ENCODE measurements around the gene MESP1. TPM values are rescaled to one million over a fixed set of nuclear protein-coding genes. Genes with fewer than 3 reads are reported as not detected.

The MESP1 gene
- total RNA-seq, 6 donors from 2014 or later, result 0.49 to 3.5 (median 1.7) TPM

DNA sequence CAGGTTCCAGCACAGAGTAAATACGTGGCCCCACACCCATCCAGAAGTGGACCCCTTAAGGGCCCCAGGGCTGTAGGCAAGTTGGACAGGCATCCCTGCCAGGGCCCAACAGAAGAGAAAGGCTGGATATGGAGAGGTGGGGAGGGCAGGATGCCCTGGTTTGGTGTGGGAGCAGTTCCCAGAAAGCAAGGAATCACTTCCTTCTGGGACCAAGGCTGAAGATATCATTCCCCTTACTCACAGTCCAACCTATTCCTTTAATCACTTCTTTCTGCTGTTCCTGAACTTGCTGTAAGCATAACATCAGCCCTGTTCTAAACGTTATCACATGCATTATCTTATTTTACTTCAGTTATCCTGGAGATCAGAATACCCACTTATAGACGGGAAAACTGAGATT, 19.0 kb upstream of the MESP1 start:
- no peak for DNase-seq
- Histone ChIP-seq H3K4me3 (no peak overlapping the region), H3K27ac (no peak overlapping the region), H3K27me3 (no peaks in the 10 kb centered on the region), H3K4me1 (peaks cover 0 to 8% (median 0%) of the 10 kb centered on the region in 4 donors), H3K36me3 (no peaks in the 10 kb centered on the region), H3K9me3 (no peaks in the 10 kb centered on the region)
- ATAC-seq (ENCODE audit: low FRiP score in 2 of 2), result no peak
- WGBS, 2 donors, result 69 to 76% methylated on average over 3 of the region's 3 CpGs
- TF ChIP-seq POLR2A (IDR thresholded peaks at IDR 0.05) (no peak), EP300 (IDR thresholded peaks at IDR 0.05) (no peak), POLR2AphosphoS5 (IDR thresholded peaks at IDR 0.05) (no peak)
- TF ChIP-seq, protein P1, sequence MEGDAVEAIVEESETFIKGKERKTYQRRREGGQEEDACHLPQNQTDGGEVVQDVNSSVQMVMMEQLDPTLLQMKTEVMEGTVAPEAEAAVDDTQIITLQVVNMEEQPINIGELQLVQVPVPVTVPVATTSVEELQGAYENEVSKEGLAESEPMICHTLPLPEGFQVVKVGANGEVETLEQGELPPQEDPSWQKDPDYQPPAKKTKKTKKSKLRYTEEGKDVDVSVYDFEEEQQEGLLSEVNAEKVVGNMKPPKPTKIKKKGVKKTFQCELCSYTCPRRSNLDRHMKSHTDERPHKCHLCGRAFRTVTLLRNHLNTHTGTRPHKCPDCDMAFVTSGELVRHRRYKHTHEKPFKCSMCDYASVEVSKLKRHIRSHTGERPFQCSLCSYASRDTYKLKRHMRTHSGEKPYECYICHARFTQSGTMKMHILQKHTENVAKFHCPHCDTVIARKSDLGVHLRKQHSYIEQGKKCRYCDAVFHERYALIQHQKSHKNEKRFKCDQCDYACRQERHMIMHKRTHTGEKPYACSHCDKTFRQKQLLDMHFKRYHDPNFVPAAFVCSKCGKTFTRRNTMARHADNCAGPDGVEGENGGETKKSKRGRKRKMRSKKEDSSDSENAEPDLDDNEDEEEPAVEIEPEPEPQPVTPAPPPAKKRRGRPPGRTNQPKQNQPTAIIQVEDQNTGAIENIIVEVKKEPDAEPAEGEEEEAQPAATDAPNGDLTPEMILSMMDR (IDR thresholded peaks at IDR 0.05), result no peak

DNA sequence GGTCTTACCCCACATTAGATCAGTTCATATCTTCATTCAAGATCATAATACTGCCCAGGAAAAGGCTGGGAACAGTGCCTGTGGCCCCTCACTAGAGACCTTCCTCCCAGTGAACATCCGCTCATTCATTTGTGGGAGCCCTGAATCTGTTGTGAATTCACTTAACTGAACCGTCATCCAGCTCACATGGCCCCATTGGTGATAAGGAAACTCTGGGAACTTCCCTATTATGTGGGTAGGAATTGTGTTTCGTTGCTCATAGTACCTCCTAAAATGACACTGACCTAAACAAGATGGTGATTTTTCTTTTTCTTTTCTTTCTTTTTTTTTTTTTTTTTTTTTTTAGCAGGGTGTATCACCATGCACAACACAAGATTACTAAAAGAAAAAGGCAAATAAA, 18.3 kb upstream of the MESP1 start:
- no peak for TF ChIP-seq EP300 (IDR thresholded peaks at IDR 0.05)
- no peak for TF ChIP-seq POLR2A (IDR thresholded peaks at IDR 0.05)
- TF ChIP-seq POLR2AphosphoS5 (IDR thresholded peaks at IDR 0.05), result no peak
- TF ChIP-seq, protein P1 (IDR thresholded peaks at IDR 0.05), result no peak
- H3K4me1 ChIP-seq, result peaks cover 0 to 8% (median 0%) of the 10 kb centered on the region in 4 donors
- H3K9me3 ChIP-seq, result no peaks in the 10 kb centered on the region
- ATAC-seq (ENCODE audit: low FRiP score in 2 of 2) (no peak), DNase-seq (no peak)
- H3K4me3 ChIP-seq, result no peak overlapping the region
- H3K36me3 ChIP-seq, result no peaks in the 10 kb centered on the region
- H3K27me3 ChIP-seq, result no peaks in the 10 kb centered on the region
- WGBS, 2 donors, result 73 to 76% methylated on average over 3 of the region's 3 CpGs
- H3K27ac ChIP-seq, result no peak overlapping the region

DNA sequence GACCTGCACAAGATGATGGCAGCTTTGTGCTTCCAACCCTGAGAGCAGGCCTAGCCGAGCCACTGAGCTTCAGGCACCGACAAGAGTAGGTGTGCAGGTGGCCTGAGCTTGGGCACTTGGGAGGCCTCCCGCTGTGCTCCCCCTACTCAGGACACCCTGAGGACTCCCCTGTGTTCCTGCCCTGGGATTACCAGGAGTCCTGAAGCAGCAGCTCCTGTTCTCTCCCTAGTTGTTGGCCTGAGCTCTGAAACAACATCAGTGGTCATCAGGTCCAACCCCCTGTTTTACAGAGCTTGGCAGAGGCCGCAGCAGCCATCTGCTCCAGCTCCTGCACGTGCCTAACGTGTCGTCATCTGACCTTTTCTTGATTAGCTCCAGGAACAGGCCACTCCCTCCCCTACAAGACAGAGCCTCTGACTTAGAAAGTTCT, 17.0 kb upstream of the MESP1 start:
- Histone ChIP-seq H3K4me3 (no peak overlapping the region), H3K27ac (peak overlapping the region in 1 of 4 donors; percentile 7), H3K4me1 (peaks cover 0 to 8% (median 0%) of the 10 kb centered on the region in 4 donors), H3K27me3 (no peaks in the 10 kb centered on the region), H3K36me3 (no peaks in the 10 kb centered on the region), H3K9me3 (no peaks in the 10 kb centered on the region)
- ATAC-seq (ENCODE audit: low FRiP score in 2 of 2) (peak; percentile 9 to 20), DNase-seq (no peak)
- WGBS, 2 donors, result 70 to 78% methylated on average over 4 to 6 of the region's 7 CpGs
- TF ChIP-seq POLR2A (IDR thresholded peaks at IDR 0.05), result no peak
- TF ChIP-seq EP300 (IDR thresholded peaks at IDR 0.05), result no peak
- TF ChIP-seq POLR2AphosphoS5 (IDR thresholded peaks at IDR 0.05), result no peak
- TF ChIP-seq, protein P1 (IDR thresholded peaks at IDR 0.05), result no peak

DNA sequence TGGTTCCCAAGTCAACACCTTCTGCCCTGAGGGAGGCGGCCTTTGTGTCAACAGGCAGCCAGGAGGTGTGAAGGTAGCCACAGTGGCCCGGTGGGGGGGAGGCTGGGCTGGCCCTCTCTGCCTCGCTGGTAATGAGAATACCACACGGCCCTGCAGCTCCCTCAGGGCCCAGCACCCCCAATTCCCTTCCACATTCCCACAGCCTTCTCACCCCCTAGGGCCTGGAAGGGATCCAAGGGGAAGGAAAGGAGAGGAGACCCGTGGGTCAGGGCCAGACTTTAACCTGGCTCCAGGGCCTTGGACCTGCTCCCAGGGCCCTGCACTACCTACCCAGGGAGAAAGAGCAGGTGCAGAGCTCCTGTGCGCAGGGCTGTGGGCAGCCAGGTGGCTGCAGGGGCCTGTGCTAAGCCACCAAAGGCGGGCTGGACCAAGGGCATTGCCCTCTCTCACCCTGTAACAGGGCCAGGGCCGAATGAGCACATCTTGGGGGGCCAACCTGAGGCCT, 16.4 kb upstream of the MESP1 start:
- no peaks in the 10 kb centered on the region for H3K36me3 ChIP-seq
- H3K4me1 ChIP-seq, result peaks cover 0 to 8% (median 0%) of the 10 kb centered on the region in 4 donors
- H3K27me3 ChIP-seq, result no peaks in the 10 kb centered on the region
- peak overlapping the region in 1 of 4 donors; percentile 7 for H3K27ac ChIP-seq
- no peaks in the 10 kb centered on the region for H3K9me3 ChIP-seq
- H3K4me3 ChIP-seq, result no peak overlapping the region
- ATAC-seq (ENCODE audit: low FRiP score in 2 of 2), result peak; percentile 2 to 16
- no peak for TF ChIP-seq POLR2A (IDR thresholded peaks at IDR 0.05)
- TF ChIP-seq EP300 (IDR thresholded peaks at IDR 0.05), result no peak
- no peak for TF ChIP-seq POLR2AphosphoS5 (IDR thresholded peaks at IDR 0.05)
- 60 to 71% methylated on average over 3 to 8 of the region's 8 CpGs for WGBS, 2 donors
- DNase-seq, result no peak

DNA sequence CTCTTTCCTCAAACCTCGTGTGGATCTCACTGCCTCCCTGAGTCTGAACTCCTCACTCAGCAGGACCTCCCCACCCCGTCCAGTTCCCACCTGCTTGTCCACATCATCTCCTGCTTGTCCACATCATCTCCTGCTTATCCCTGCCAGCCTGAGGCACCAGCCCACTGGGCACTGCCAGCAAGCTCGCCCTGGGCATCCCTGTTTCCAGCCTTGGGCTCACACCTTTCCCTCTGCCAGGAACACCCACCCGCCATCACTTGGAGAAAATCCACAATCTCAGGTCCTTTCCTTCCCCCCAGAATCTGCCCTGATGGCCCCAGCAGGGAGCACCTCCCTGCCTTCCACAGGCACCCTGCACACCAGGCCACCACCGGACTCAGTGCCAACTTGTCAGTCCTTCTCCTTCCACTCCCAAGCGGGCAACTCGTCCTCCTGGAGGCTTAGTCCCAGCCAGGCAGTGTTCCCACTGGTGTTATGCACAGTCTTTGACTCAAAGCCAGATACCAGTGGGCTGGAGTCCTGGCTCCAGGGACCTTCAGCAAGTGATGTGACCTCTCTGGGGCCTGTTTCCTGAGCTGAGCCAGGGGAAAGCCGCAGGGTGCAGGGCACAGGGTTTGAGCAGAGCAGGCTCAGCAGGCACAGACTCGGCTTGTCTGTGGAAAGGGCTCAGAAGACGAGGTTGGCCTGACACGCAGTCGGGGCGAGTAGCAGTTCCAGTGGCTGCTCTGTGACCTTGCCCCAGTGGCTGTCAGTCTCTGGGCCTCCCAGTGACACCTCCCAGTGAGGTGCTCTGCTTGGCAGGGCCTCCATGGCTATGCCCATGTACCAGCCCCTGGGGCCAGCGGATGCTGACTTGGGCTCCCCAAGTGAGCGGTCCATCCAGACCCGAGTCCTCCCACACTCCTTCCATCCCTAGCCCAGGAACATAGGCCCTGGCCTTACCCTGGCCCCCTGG, 15.6 kb upstream of the MESP1 start:
- no peaks in the 10 kb centered on the region for H3K27me3 ChIP-seq
- no peak for DNase-seq
- ATAC-seq (ENCODE audit: low FRiP score in 2 of 2), result peak in 1 of 2 donors; percentile 44
- 80 to 92% methylated on average over 5 to 16 of the region's 16 CpGs for WGBS, 2 donors
- H3K4me3 ChIP-seq, result no peak overlapping the region
- H3K36me3 ChIP-seq, result no peaks in the 10 kb centered on the region
- TF ChIP-seq, protein P1 (IDR thresholded peaks at IDR 0.05), result no peak
- TF ChIP-seq POLR2AphosphoS5 (IDR thresholded peaks at IDR 0.05) (no peak), EP300 (IDR thresholded peaks at IDR 0.05) (no peak), POLR2A (IDR thresholded peaks at IDR 0.05) (no peak)
- peaks cover 0 to 9% (median 3%) of the 10 kb centered on the region in 4 donors for H3K4me1 ChIP-seq
- H3K27ac ChIP-seq, result no peak overlapping the region
- H3K9me3 ChIP-seq, result no peaks in the 10 kb centered on the region
